ENCODE measurements around the gene HMGN2. TPM values are rescaled to one million over a fixed set of nuclear protein-coding genes. Genes with fewer than 3 reads are reported as not detected.

Gene HMGN2
- 449 and 531 TPM in 2 replicates for total RNA-seq (2014; rRNA removed; shearing (Covaris generic))

- peak; percentile 92 for DNase-seq (ENCODE audit: low spot score)
Observed at GRCh38 chr1:26472320-26472900, at the start of gene HMGN2. Gene HMGN2, plus strand, starts transcription at chr1:26472440. Its CDS starts 173 bp downstream, at chr1:26472613.

- DNase-seq (ENCODE audit: low spot score) = no peak
Observed at GRCh38 chr1:26429721-26430120, 42.5 kb upstream of the HMGN2 start.

- DNase-seq (ENCODE audit: low spot score) = peak; percentile 99
Observed at GRCh38 chr1:26431979-26432695, 40.1 kb upstream of the HMGN2 start, which contains the start of gene DHDDS. Gene DHDDS, plus strand, starts transcription at chr1:26432321. Its CDS starts 625 bp downstream, at chr1:26432946.

DNA sequence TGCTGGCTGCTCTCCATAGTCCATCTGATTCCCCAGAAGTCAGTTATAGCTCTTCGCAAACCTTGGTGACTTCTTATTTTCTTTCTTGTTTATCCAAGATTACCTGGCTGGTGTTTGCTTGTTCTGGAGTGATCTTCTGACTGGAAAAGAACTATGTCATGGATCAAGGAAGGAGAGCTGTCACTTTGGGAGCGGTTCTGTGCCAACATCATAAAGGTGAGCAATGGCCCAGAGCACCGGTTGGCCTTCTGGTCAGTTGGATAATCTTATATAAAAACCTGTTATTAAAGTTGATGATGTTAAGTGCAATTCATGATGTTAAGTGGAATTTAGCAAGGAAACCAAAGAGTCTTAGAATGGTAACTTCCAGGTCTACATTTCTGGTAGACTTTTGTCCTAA is 39.4 kb upstream of the HMGN2 start:
- no peak for DNase-seq (ENCODE audit: low spot score)

DNA sequence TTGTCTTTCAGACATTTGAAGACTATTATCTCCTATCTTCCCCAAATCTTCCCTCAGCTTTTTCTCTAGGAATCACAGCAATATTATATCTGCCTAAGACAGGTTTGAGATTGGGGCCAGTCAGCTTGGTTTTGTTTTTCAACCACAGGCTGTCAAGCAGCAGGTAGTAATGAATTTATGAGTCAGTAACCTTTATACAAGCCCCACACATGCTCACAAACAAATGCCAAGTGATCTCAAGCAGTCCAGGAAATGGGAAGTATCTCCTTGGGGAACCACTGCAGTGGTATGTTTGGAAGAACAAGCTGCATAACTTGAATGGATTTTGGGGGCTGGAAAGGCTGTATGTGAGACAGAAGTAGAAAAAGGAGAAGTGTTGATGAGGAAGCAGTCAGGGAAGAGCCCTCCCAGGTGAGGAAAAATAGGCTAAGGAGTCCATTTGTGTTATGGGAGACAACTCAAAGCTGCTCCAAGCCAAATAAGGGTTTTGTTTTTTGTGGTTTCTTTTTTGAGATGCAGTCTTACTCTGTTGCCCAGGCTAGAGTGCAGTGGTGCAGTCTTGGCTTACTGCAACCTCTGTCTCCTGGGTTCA is 38.0 kb upstream of the HMGN2 start:
- no peak for DNase-seq (ENCODE audit: low spot score)

- DNase-seq (ENCODE audit: low spot score) = no peak
Observed at GRCh38 chr1:26438041-26438440, 34.2 kb upstream of the HMGN2 start.

- DNase-seq (ENCODE audit: low spot score) = no peak
Observed at GRCh38 chr1:26440259-26440658, 32.0 kb upstream of the HMGN2 start.

GRCh38 chr1:26449868-26450267 is 22.4 kb upstream of the HMGN2 start:
- DNase-seq (ENCODE audit: low spot score) = no peak

- DNase-seq (ENCODE audit: low spot score) = no peak
Observed at GRCh38 chr1:26450908-26451307, 21.3 kb upstream of the HMGN2 start.

GRCh38 chr1:26452459-26453183 is 19.6 kb upstream of the HMGN2 start:
- DNase-seq (ENCODE audit: low spot score) = no peak

- DNase-seq (ENCODE audit: low spot score) = no peak
Observed at GRCh38 chr1:26459148-26459547, 13.1 kb upstream of the HMGN2 start.

- no peak for DNase-seq (ENCODE audit: low spot score)
Observed at GRCh38 chr1:26459573-26460031, 12.6 kb upstream of the HMGN2 start.

GRCh38 chr1:26468911-26469310 is 3.3 kb upstream of the HMGN2 start:
- no peak for DNase-seq (ENCODE audit: low spot score)

GRCh38 chr1:26469558-26469957 is 2.7 kb upstream of the HMGN2 start:
- no peak for DNase-seq (ENCODE audit: low spot score)

DNA sequence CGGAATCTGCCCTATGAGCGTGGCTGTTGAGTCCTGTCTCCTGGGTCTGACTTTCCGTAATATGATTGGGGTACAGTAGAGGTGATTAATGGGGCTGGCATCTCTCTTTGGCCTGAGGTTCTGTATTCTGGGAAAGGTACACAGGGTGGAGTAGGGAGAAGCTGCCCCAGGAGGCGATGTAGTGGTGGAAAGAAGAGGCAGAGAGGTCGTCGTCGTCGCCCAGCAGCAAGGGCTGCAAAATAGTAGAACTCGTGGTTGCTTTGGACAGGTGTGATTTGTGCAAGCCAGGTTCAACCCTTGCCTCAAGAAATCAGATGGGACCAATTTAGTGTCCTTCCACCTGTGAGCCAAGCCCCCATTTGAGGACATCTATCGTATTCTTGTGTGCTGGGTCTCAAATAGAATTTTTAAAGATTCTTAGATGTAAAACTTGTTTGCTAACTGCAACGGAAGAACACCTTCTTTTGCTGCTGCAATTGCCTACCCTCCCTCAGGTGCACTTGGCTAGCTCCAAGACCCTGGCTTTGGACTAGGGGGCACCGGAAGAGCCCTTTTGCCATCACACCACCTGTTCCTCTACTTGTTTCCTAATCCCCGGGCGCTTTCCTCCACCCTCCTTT is 1.3 kb upstream of the HMGN2 start:
- DNase-seq (ENCODE audit: low spot score) = peak; percentile 49

GRCh38 chr1:26471498-26472319 is 531 bp upstream of the HMGN2 start:
- DNase-seq (ENCODE audit: low spot score) = peak; percentile 81

GRCh38 chr1:26472901-26473845 is 933 bp downstream of the HMGN2 start:
- peak; percentile 91 for DNase-seq (ENCODE audit: low spot score)

- no peak for DNase-seq (ENCODE audit: low spot score)
Observed at GRCh38 chr1:26474818-26475217, 2.6 kb downstream of the HMGN2 start.

GRCh38 chr1:26475989-26476388 is 3.7 kb downstream of the HMGN2 start:
- DNase-seq (ENCODE audit: low spot score) = no peak

DNA sequence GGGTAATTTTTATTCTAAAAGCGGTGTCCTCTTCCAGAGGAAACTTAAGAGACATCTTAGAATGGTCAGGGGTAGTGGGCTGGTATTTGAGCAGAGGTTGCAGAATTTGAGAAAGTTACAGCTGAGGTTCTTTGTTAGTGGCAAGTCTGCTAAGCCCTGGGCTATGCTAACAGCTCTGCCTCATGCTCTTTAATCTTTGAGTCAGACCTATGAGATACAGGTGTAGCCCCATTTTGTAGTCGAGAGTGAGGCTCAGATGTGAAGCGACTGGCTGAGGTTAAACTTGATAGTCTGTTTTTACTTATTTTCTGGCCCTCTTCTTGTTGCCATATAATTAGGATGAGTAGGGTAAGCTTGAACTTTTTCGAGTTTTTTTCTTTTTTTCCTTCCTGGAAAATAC is 4.7 kb downstream of the HMGN2 start:
- DNase-seq (ENCODE audit: low spot score) = no peak

All from HT-29 (cell line).